IPS DF 19.7 (cell line): Measurements from ENCODE around the gene CCDC57.
"Not testable (repeated sequence)": the region's sequence is repeated elsewhere in the genome, so short reads cannot be mapped to it uniquely, and the experiment has no call there.

Experiments used
- DNase-seq: peaks from one replicate; pipeline ENCODE4 v3.0.0-alpha.2; 2013; ENCODE audit warnings: low read depth, low spot score

Gene CCDC57

GRCh38 chr17:82154881-82155331, 57.7 kb downstream of the CCDC57 start:
- no peak for DNase-seq

- no peak for DNase-seq
These were observed 58.8 kb downstream of the CCDC57 start for GRCh38 chr17:82153745-82154375.

- no peak for DNase-seq
These were observed 59.3 kb downstream of the CCDC57 start for GRCh38 chr17:82153295-82153691.

- no peak for DNase-seq
These were observed 59.9 kb downstream of the CCDC57 start for GRCh38 chr17:82152556-82153294.

- no peak for DNase-seq
These were observed 60.5 kb downstream of the CCDC57 start for GRCh38 chr17:82152114-82152513.

GRCh38 chr17:82151106-82151957, 61.3 kb downstream of the CCDC57 start:
- no peak for DNase-seq

- no peak for DNase-seq
These were observed 63.1 kb downstream of the CCDC57 start for GRCh38 chr17:82149401-82150099.

GRCh38 chr17:82148997-82149396, 63.6 kb downstream of the CCDC57 start:
- DNase-seq, result no peak

GRCh38 chr17:82148011-82148410, 64.6 kb downstream of the CCDC57 start:
- DNase-seq, result no peak

GRCh38 chr17:82146663-82147654, 65.7 kb downstream of the CCDC57 start:
- no peak for DNase-seq

GRCh38 chr17:82145550-82146155, 67.0 kb downstream of the CCDC57 start:
- DNase-seq, result no peak

- DNase-seq, result no peak
These were observed 69.3 kb downstream of the CCDC57 start for GRCh38 chr17:82143333-82143732.

- not testable (repeated sequence) for DNase-seq
These were observed 72.7 kb downstream of the CCDC57 start for GRCh38 chr17:82139961-82140360.

- DNase-seq, result no peak
These were observed 74.1 kb downstream of the CCDC57 start for GRCh38 chr17:82138511-82138992.

- no peak for DNase-seq
These were observed 78.5 kb downstream of the CCDC57 start for GRCh38 chr17:82134101-82134500.

- not testable (repeated sequence) for DNase-seq
These were observed 79.3 kb downstream of the CCDC57 start for GRCh38 chr17:82133166-82133953.

GRCh38 chr17:82129095-82129494, 83.5 kb downstream of the CCDC57 start:
- no peak for DNase-seq

GRCh38 chr17:82128287-82128686, 84.4 kb downstream of the CCDC57 start:
- DNase-seq, result no peak

- no peak for DNase-seq
These were observed 84.9 kb downstream of the CCDC57 start for GRCh38 chr17:82127704-82128103.
